WTC11 (cell line): ENCODE results near the gene WNK1.

Experiments used
- CREB1 ChIP-seq: sonication (generic); formaldehyde crosslinking; IDR thresholded peaks from 2 replicates; pipeline ENCODE4 v1.8.0; 2023; ENCODE audit warnings: mild to moderate bottlenecking, missing genetic modification reagents
- ELF4 ChIP-seq: sonication (generic); formaldehyde crosslinking; IDR thresholded peaks from 2 replicates; pipeline ENCODE4 v1.8.1; 2022; ENCODE audit warnings: low read depth, mild to moderate bottlenecking, moderate library complexity, missing genetic modification reagents
- ETV6 ChIP-seq: sonication (generic); formaldehyde crosslinking; IDR thresholded peaks from 2 replicates; pipeline ENCODE4 v1.8.1; 2022; ENCODE audit warnings: mild to moderate bottlenecking, missing genetic modification reagents
- NFATC4 ChIP-seq: fragments of 250-450 bp; sonication (Bioruptor Pico); IDR thresholded peaks from 2 replicates; pipeline ENCODE4 v1.9.0; 2021; ENCODE audit warnings: mild to moderate bottlenecking
- NFE2L1 ChIP-seq: sonication (generic); formaldehyde crosslinking; IDR thresholded peaks from 2 replicates; pipeline ENCODE4 v1.8.1; 2023; ENCODE audit warnings: missing genetic modification reagents
- SP1 ChIP-seq: sonication (generic); formaldehyde crosslinking; conservative IDR thresholded peaks from 2 replicates; pipeline ENCODE4 v1.8.1; 2022; ENCODE audit warnings: missing genetic modification reagents
- TCF7 ChIP-seq: sonication (generic); formaldehyde crosslinking; IDR thresholded peaks from 2 replicates; pipeline ENCODE4 v1.8.0; 2022; ENCODE audit warnings: mild to moderate bottlenecking, low read depth, missing genetic modification reagents, moderate library complexity
- ZNF263 ChIP-seq: sonication (generic); formaldehyde crosslinking; IDR thresholded peaks from 2 replicates; pipeline ENCODE4 v1.8.1; 2022; ENCODE audit warnings: low read depth, mild to moderate bottlenecking, moderate library complexity, missing genetic modification reagents
- ZNF671 ChIP-seq: fragments of 250-450 bp; sonication (Bioruptor Pico); IDR thresholded peaks from 2 replicates; pipeline ENCODE4 v1.8.0; 2021; ENCODE audit warnings: mild to moderate bottlenecking
- TF ChIP-seq, protein P1 (sequence below): fragments of 200-600 bp; IDR thresholded peaks from 2 replicates; pipeline ENCODE4 v1.8.0; 2022; ENCODE audit warnings: antibody characterized with exemption
- TF ChIP-seq, protein P2 (sequence below): sonication (generic); formaldehyde crosslinking; IDR thresholded peaks from 2 replicates; pipeline ENCODE4 v1.8.1; 2023; ENCODE audit warnings: mild to moderate bottlenecking, missing genetic modification reagents, moderate library complexity
- TF ChIP-seq, protein P3 (sequence below): sonication (generic); formaldehyde crosslinking; conservative IDR thresholded peaks from 2 replicates; pipeline ENCODE4 v1.8.1; 2022; ENCODE audit warnings: mild to moderate bottlenecking, missing genetic modification reagents

DNA sequence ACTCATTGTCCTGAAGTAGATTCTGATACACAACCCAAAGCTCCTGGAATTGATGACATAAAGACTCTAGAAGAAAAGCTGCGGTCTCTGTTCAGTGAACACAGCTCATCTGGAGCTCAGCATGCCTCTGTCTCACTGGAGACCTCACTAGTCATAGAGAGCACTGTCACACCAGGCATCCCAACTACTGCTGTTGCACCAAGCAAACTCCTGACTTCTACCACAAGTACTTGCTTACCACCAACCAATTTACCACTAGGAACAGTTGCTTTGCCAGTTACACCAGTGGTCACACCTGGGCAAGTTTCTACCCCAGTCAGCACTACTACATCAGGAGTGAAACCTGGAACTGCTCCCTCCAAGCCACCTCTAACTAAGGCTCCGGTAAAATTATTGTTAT is 133.3 kb downstream of the WNK1 start:
- TF ChIP-seq, protein P1, sequence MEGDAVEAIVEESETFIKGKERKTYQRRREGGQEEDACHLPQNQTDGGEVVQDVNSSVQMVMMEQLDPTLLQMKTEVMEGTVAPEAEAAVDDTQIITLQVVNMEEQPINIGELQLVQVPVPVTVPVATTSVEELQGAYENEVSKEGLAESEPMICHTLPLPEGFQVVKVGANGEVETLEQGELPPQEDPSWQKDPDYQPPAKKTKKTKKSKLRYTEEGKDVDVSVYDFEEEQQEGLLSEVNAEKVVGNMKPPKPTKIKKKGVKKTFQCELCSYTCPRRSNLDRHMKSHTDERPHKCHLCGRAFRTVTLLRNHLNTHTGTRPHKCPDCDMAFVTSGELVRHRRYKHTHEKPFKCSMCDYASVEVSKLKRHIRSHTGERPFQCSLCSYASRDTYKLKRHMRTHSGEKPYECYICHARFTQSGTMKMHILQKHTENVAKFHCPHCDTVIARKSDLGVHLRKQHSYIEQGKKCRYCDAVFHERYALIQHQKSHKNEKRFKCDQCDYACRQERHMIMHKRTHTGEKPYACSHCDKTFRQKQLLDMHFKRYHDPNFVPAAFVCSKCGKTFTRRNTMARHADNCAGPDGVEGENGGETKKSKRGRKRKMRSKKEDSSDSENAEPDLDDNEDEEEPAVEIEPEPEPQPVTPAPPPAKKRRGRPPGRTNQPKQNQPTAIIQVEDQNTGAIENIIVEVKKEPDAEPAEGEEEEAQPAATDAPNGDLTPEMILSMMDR, result no peak
- no peak for TF ChIP-seq SP1 (CRISPR knock-in tag)
- no peak for TF ChIP-seq ZNF263
- no peak for TF ChIP-seq ETV6 (CRISPR knock-in tag)
- TF ChIP-seq CREB1 (CRISPR knock-in tag), result no peak
- TF ChIP-seq, protein P2, sequence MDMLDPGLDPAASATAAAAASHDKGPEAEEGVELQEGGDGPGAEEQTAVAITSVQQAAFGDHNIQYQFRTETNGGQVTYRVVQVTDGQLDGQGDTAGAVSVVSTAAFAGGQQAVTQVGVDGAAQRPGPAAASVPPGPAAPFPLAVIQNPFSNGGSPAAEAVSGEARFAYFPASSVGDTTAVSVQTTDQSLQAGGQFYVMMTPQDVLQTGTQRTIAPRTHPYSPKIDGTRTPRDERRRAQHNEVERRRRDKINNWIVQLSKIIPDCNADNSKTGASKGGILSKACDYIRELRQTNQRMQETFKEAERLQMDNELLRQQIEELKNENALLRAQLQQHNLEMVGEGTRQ (CRISPR knock-in tag), result no peak
- no peak for TF ChIP-seq TCF7 (CRISPR knock-in tag)
- no peak for TF ChIP-seq NFATC4 (CRISPR knock-in tag)
- no peak for TF ChIP-seq ELF4 (CRISPR knock-in tag)
- TF ChIP-seq ZNF671 (CRISPR knock-in tag), result no peak
- no peak for TF ChIP-seq NFE2L1 (CRISPR knock-in tag)
- TF ChIP-seq, protein P3, sequence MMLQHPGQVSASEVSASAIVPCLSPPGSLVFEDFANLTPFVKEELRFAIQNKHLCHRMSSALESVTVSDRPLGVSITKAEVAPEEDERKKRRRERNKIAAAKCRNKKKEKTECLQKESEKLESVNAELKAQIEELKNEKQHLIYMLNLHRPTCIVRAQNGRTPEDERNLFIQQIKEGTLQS, result no peak
